ENCODE data around the gene CNIH2. TPM values are rescaled to one million over a fixed set of nuclear protein-coding genes. Genes with fewer than 3 reads are reported as not detected.

Gene CNIH2
- total and polyA plus RNA-seq, 8 donors = 0.50 to 1.5 (median 0.80) TPM; not detected in 5

DNA sequence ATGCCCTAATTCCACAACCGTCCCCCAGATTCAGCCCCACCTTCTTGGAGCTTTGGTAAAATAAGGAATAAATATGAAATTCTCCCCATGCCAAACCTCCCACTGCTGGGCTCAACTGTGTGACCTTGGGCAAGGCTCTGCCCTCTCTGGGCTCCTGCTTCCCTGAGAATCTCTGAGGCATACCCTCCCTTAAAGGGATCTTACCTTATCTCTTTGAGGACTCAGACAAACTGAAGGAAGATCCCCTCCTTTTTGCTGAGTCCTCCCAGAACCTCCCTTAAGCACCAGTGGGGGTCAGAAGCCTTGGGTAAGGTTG lies 36.2 kb downstream of the CNIH2 start:
- intact Hi-C loops (cut with DNase I; ENCODE audit: low total_unique reads) = loop anchor here (10.0 kb wide), 1 partner anchor 71 kb away; no protein-coding TSS in a partner anchor
- Histone ChIP-seq H3K27me3 (peaks cover 0 to 12% (median 0%) of the 10 kb centered on the region in 3 donors), H3K27ac (peak overlapping the region; percentile 80 to 94 (median 88)), H3K9me3 (no peaks in the 10 kb centered on the region), H3K4me1 (peaks cover 48 to 69% (median 65%) of the 10 kb centered on the region in 4 donors), H3K4me3 (peak overlapping the region in 3 of 4 donors; percentile 26 to 55 (median 46)), H3K36me3 (no peaks in the 10 kb centered on the region)
- DNase-seq = no peak
- WGBS, 5 donors = 39 to 92% (median 73%) methylated on average over 1 of the region's 1 CpG
- no peak for TF ChIP-seq EP300 (IDR thresholded peaks at IDR 0.05)
- TF ChIP-seq, protein P1, sequence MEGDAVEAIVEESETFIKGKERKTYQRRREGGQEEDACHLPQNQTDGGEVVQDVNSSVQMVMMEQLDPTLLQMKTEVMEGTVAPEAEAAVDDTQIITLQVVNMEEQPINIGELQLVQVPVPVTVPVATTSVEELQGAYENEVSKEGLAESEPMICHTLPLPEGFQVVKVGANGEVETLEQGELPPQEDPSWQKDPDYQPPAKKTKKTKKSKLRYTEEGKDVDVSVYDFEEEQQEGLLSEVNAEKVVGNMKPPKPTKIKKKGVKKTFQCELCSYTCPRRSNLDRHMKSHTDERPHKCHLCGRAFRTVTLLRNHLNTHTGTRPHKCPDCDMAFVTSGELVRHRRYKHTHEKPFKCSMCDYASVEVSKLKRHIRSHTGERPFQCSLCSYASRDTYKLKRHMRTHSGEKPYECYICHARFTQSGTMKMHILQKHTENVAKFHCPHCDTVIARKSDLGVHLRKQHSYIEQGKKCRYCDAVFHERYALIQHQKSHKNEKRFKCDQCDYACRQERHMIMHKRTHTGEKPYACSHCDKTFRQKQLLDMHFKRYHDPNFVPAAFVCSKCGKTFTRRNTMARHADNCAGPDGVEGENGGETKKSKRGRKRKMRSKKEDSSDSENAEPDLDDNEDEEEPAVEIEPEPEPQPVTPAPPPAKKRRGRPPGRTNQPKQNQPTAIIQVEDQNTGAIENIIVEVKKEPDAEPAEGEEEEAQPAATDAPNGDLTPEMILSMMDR (IDR thresholded peaks at IDR 0.05) = no peak
- no peak for TF ChIP-seq POLR2AphosphoS5 (IDR thresholded peaks at IDR 0.05)
- TF ChIP-seq POLR2A (IDR thresholded peaks at IDR 0.05) = no peak

DNA sequence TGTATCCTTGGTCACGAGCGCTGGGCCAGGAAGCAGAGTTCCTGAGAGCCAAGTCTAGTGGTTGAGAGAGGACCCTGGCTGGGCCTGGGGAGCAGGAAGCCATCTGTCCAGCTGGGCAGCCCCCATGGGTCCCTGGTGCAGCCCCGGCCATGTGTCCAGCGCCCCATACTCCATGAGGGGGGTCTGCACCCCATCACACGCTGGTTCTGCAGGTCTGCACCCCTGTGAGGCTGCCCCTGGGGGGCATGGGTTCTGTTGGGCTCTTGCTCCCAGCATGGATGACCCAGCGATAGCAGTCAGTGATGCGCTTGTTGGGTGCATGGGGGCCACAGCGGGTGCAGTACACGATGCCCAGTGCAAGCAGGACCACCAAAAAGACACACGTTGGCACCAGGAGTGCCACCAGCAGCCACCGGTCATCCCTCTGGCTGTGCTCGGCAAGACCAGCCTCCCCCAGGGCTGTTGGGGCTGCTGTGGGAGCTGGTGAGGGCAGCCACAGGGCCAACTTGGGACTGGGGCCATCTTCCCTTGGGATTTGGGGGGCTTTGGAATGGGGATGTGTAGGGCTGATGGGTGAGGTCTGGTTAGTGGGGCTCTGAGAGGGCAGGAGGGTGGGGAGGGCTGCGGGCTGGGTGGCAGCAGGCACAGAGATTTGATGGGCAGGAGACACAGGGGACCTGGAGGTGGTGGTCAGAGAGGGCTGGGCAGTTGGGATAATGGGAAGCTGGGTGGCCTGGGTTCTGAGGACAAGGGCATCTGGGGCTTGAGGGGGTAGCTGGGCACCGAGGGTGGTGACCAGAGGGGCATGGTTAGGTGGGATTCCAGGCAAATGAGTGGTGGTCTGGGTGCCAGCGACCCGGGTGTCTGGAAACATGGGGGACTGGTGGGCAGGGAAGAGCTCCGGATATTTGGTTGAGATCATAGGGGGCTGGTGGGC lies 36.9 kb downstream of the CNIH2 start:
- H3K36me3 ChIP-seq = no peaks in the 10 kb centered on the region
- TF ChIP-seq, protein P1 (IDR thresholded peaks at IDR 0.05) = no peak
- TF ChIP-seq POLR2A (IDR thresholded peaks at IDR 0.05) (no peak), POLR2AphosphoS5 (IDR thresholded peaks at IDR 0.05) (no peak), EP300 (IDR thresholded peaks at IDR 0.05) (no peak)
- H3K4me1 ChIP-seq = peaks cover 48 to 69% (median 65%) of the 10 kb centered on the region in 4 donors
- peaks cover 0 to 12% (median 0%) of the 10 kb centered on the region in 3 donors for H3K27me3 ChIP-seq
- no peak for DNase-seq
- H3K9me3 ChIP-seq = no peaks in the 10 kb centered on the region
- peak overlapping the region; percentile 26 to 56 (median 50) for H3K4me3 ChIP-seq
- 71 to 85% (median 82%) methylated on average over 6 to 17 of the region's 17 CpGs for WGBS, 5 donors
- intact Hi-C loops (cut with DNase I; ENCODE audit: low total_unique reads) = loop anchor here (10.0 kb wide), 1 partner anchor 70 kb away; no protein-coding TSS in a partner anchor
- peak overlapping the region; percentile 26 to 94 (median 88) for H3K27ac ChIP-seq

DNA sequence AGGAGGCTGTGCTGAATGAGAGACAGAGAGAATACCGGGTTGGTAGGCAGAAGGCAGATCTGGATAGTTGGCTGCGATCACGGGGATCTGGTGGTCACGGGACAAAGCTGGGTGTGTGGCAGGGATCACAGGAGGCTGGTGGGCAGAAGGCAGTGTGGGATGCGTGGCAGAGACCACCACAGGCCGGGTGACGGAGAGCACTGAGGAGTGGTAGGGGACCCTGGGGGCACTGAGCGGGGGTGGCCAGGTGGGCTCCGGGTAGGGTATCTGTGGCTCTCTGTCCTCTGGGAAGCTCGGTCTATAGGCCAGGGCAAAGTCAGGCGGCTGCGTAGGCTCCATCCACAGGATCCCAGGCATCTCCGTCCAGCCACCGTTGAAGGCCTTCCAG lies 37.5 kb downstream of the CNIH2 start:
- peak overlapping the region in 4 of 5 donors; percentile 84 to 94 (median 86) for H3K27ac ChIP-seq
- intact Hi-C loops (cut with DNase I; ENCODE audit: low total_unique reads) = loop anchor here (10.0 kb wide), 1 partner anchor 69 kb away; no protein-coding TSS in a partner anchor
- no peak for DNase-seq
- H3K9me3 ChIP-seq = no peaks in the 10 kb centered on the region
- TF ChIP-seq POLR2A (IDR thresholded peaks at IDR 0.05) = no peak
- TF ChIP-seq, protein P1 (IDR thresholded peaks at IDR 0.05) = no peak
- TF ChIP-seq POLR2AphosphoS5 (IDR thresholded peaks at IDR 0.05) = no peak
- no peak for TF ChIP-seq EP300 (IDR thresholded peaks at IDR 0.05)
- H3K36me3 ChIP-seq = no peaks in the 10 kb centered on the region
- peak overlapping the region; percentile 46 to 56 (median 52) for H3K4me3 ChIP-seq
- H3K27me3 ChIP-seq = peaks cover 0 to 12% (median 0%) of the 10 kb centered on the region in 3 donors
- H3K4me1 ChIP-seq = peaks cover 48 to 69% (median 65%) of the 10 kb centered on the region in 4 donors
- 76 to 84% (median 79%) methylated on average over 9 to 14 of the region's 14 CpGs for WGBS, 5 donors

DNA sequence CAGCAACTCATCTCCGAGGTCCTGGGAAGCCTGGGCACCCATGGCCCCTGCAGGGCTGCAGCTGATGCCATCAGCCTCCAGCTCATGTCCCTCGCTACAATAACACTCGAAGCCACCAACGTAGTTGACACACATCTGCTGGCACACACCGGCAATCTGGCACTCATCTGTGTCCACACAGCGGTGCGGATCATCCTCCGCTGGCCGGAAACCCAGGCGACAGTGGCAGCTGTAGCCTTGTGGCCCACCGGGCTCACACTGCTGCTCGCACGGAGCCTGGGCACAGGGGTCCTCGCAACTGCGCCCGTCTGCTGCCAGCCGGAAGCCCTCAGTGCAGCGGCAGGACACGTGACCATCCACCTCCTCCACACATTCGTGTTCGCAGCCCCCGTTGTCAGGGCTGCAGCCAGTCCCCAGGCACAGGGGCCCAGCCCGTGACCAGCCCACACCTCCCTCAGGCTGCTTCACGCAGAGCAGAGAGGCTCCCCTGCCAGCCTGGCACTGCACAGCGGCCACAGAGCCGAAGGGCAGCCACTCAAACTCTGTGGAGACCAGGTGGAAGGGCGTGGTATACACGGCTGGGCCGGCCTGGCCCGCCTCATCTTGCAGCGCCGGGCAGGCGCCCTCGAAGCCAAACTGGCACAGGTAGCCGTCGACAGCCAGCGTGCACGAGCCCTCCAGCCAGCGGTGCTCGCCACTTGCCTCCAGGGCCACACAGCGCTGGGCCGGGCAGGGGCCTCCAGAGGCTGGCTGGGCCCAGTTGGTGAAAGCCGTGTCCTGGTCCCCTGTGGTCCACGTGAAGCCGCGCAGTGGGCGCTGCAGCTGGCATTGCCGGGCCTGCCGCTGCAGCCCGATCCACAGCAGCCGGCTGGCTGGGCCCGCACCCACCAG lies 38.2 kb downstream of the CNIH2 start:
- Histone ChIP-seq H3K36me3 (no peaks in the 10 kb centered on the region), H3K27me3 (peaks cover 0 to 12% (median 0%) of the 10 kb centered on the region in 3 donors), H3K4me3 (peak overlapping the region; percentile 46 to 56 (median 52)), H3K27ac (peak overlapping the region; percentile 53 to 94 (median 84)), H3K4me1 (peaks cover 48 to 69% (median 65%) of the 10 kb centered on the region in 4 donors), H3K9me3 (no peaks in the 10 kb centered on the region)
- 61 to 76% (median 66%) methylated on average over 30 to 52 of the region's 52 CpGs for WGBS, 5 donors
- intact Hi-C loops (cut with DNase I; ENCODE audit: low total_unique reads) = loop anchor here (10.0 kb wide), 1 partner anchor 69 kb away; no protein-coding TSS in a partner anchor
- TF ChIP-seq EP300 (IDR thresholded peaks at IDR 0.05) = no peak
- TF ChIP-seq POLR2AphosphoS5 (IDR thresholded peaks at IDR 0.05) = no peak
- TF ChIP-seq, protein P1 (IDR thresholded peaks at IDR 0.05) = no peak
- no peak for TF ChIP-seq POLR2A (IDR thresholded peaks at IDR 0.05)
- DNase-seq = peak in 1 of 2 donors; percentile 47

Data from stomach (tissue), 9 donors.